ENCODE data around the gene KPNA3.
"Not testable (repeated sequence)": the region's sequence is repeated elsewhere in the genome, so short reads cannot be mapped to it uniquely, and the experiment has no call there.

- TF ChIP-seq POLR2A (IDR thresholded peaks at IDR 0.05; ENCODE audit: low read length); GATA1 (IDR thresholded peaks at IDR 0.05; ENCODE audit: low read depth, low read length): not testable (repeated sequence)
Measured at GRCh38 chr13:49803047-49803446, 10.6 kb upstream of the KPNA3 start.

Measured in erythroblast (primary cell).